ENCODE measurements around the gene TNRC18. TPM values are rescaled to one million over a fixed set of nuclear protein-coding genes. Genes with fewer than 3 reads are reported as not detected.

The TNRC18 gene
- polyA plus RNA-seq, 1 of the 3 experiments (the other 2 are of a cell fraction) = 34.4 TPM

DNA sequence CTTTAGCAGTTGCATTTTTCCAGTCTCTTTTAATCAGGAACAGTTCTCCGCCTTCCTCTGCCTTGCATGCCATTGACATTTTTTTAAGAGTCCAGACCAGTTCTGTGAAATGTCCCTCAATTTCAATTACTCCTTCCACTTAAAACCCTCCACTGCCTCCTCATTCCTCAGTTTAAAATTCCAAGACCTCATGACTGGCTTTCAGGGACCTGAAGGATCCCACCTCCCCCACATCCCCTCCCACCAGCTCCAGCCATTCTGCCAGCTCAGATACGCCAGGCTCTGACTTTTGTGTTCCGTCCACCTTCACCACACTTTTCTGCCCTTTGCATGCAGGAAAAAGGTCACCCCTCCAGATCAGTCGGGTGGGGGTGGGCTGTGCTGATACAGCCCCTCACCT is 8.7 kb downstream of the TNRC18 start (continued):
- TF ChIP-seq EZH2phosphoT487 (IDR thresholded peaks at IDR 0.05; ENCODE audit: borderline replicate concordance, low read depth) = no peak
- TF ChIP-seq RAD21 (IDR thresholded peaks at IDR 0.05; ENCODE audit: low read length) = no peak
- no peak for TF ChIP-seq YY1 (IDR thresholded peaks at IDR 0.05; ENCODE audit: low read depth)
- peak; percentile 69; the same call in 1 of the 2 replicates for TF ChIP-seq POLR2AphosphoS5 (IDR thresholded peaks at IDR 0.05; ENCODE audit: low read depth, low read length)

DNA sequence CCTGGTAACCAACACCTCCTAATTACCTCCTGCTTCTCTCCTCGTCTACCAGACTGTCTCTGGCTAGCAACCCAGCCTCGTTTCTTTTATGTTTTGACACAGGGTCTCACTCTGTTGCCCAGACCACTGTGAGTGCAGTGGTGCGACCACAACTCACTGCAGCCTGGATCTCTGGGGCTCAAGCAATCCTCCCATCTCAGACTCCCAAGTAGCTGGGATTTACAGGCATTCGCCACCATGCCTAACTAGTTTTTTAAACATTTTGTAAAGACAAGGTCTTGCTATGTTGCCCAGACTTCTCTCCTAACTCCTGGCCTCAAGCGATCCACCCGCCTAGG is 10.2 kb downstream of the TNRC18 start:
- H4K20me1 ChIP-seq (ENCODE audit: insufficient read depth) = peaks cover 91% of the 10 kb centered on the region
- peaks cover 8 to 11% of the 10 kb centered on the region in 2 experiments; a peak in 3 of 4 replicates for H3K4me1 ChIP-seq (ENCODE audit: control insufficient read depth in 1 of 2, insufficient read depth in 2 of 2, low read depth in 1 of 2, low read length in 1 of 2)
- no peak for DNase-seq
- no peak overlapping the region for H3K4me2 ChIP-seq
- peaks cover 100% of the 10 kb centered on the region for H3K79me2 ChIP-seq (ENCODE audit: insufficient read depth)
- H3K9me2 ChIP-seq = no peaks in the 10 kb centered on the region
- H3K27ac ChIP-seq (ENCODE audit: low read depth in 2 of 2, low read length in 1 of 2) = no peak overlapping the region
- 95% methylated on average over 6 of the region's 6 CpGs for WGBS (ENCODE audit: low lambda C conversion rate)
- ChIA-PET CTCF (no interaction called here), POLR2A (no interaction called here)
- no peak for TF ChIP-seq RXRA (IDR thresholded peaks at IDR 0.05; ENCODE audit: borderline replicate concordance, low read depth)
- TF ChIP-seq, protein P1, sequence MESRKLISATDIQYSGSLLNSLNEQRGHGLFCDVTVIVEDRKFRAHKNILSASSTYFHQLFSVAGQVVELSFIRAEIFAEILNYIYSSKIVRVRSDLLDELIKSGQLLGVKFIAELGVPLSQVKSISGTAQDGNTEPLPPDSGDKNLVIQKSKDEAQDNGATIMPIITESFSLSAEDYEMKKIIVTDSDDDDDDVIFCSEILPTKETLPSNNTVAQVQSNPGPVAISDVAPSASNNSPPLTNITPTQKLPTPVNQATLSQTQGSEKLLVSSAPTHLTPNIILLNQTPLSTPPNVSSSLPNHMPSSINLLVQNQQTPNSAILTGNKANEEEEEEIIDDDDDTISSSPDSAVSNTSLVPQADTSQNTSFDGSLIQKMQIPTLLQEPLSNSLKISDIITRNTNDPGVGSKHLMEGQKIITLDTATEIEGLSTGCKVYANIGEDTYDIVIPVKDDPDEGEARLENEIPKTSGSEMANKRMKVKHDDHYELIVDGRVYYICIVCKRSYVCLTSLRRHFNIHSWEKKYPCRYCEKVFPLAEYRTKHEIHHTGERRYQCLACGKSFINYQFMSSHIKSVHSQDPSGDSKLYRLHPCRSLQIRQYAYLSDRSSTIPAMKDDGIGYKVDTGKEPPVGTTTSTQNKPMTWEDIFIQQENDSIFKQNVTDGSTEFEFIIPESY (IDR thresholded peaks at IDR 0.05; ENCODE audit: borderline replicate concordance, low read depth) = no peak
- no peak for TF ChIP-seq EZH2phosphoT487 (IDR thresholded peaks at IDR 0.05; ENCODE audit: borderline replicate concordance, low read depth)
- TF ChIP-seq RAD21 (IDR thresholded peaks at IDR 0.05; ENCODE audit: low read length) = no peak
- peaks cover 17% of the 10 kb centered on the region for H3F3A ChIP-seq (replicated peaks; ENCODE audit: insufficient read depth)
- no peak overlapping the region for H3K9ac ChIP-seq
- no peak overlapping the region for H3K4me3 ChIP-seq (ENCODE audit: low read depth in 2 of 2, low read length in 1 of 2)
- no peaks in the 10 kb centered on the region for H3K27me3 ChIP-seq (ENCODE audit: insufficient read depth)
- no peak overlapping the region for H2AFZ ChIP-seq (ENCODE audit: low read depth)
- peaks cover 0 to 40% of the 10 kb centered on the region in 2 experiments for H3K36me3 ChIP-seq (replicated peaks in 1 of 2; ENCODE audit: control insufficient read depth in 1 of 2, insufficient read depth in 2 of 2, low read length in 1 of 2)
- H3K9me3 ChIP-seq = no peaks in the 10 kb centered on the region

DNA sequence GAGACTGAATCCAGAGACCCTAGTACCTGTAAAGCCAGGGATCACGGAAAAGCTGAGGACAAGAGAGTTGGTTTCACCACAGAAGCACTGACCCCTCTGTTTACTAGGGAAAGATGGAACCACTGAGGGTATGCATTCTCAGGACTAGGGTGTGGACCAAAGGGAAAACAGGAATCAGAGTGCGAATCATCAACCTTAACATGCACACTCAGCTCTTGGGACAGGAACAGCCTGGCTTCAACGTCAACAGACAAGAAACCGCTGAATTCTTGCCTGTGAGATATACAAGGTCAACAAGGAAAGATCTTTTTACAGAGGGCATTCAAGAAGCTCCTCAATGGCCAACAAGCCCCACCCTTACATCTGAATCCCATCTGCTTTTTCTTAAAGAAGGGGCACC is 14.9 kb downstream of the TNRC18 start:
- TF ChIP-seq, protein P1 (IDR thresholded peaks at IDR 0.05; ENCODE audit: borderline replicate concordance, low read depth) = no peak
- no peak for TF ChIP-seq USF2 (IDR thresholded peaks at IDR 0.05; ENCODE audit: borderline replicate concordance, low read depth, low read length)
- peaks cover 0 to 68% of the 10 kb centered on the region in 2 experiments for H3K36me3 ChIP-seq (replicated peaks in 1 of 2; ENCODE audit: control insufficient read depth in 1 of 2, insufficient read depth in 2 of 2, low read length in 1 of 2)
- H3F3A ChIP-seq (replicated peaks; ENCODE audit: insufficient read depth) = peaks cover 7% of the 10 kb centered on the region
- H3K4me1 ChIP-seq (ENCODE audit: control insufficient read depth in 1 of 2, insufficient read depth in 2 of 2, low read depth in 1 of 2, low read length in 1 of 2) = no peaks in the 10 kb centered on the region
- H3K9ac ChIP-seq = no peak overlapping the region
- CTCF ChIA-PET = interaction anchor here (0.9 to 2.0 kb wide), 7 partner anchors 8 to 77 kb away, joined by 3 to 7 read pairs (median 4); no protein-coding TSS in a partner anchor
- DNase-seq = no peak
- WGBS (ENCODE audit: low lambda C conversion rate) = 79% methylated on average over 4 of the region's 4 CpGs
- no peaks in the 10 kb centered on the region for H3K27me3 ChIP-seq (ENCODE audit: insufficient read depth)
- H3K4me3 ChIP-seq (ENCODE audit: low read depth in 2 of 2, low read length in 1 of 2) = no peak overlapping the region
- no peak overlapping the region for H3K27ac ChIP-seq (ENCODE audit: low read depth in 2 of 2, low read length in 1 of 2)
- H3K79me2 ChIP-seq (ENCODE audit: insufficient read depth) = peaks cover 100% of the 10 kb centered on the region
- peaks cover 96% of the 10 kb centered on the region for H4K20me1 ChIP-seq (ENCODE audit: insufficient read depth)
- POLR2A ChIA-PET = no interaction called here
- no peaks in the 10 kb centered on the region for H3K9me2 ChIP-seq
- H3K4me2 ChIP-seq = no peak overlapping the region
- no peaks in the 10 kb centered on the region for H3K9me3 ChIP-seq
- no peak overlapping the region for H2AFZ ChIP-seq (ENCODE audit: low read depth)

Measured in SK-N-SH (cell line).